OCI-LY7 (cell line): ENCODE data around the gene CALD1. TPM values are rescaled to one million over a fixed set of nuclear protein-coding genes. Genes with fewer than 3 reads are reported as not detected.

Source experiments
- BruUV-seq: library from RNA; stranded (reverse); fragments of 400-500 nt; replicated peaks from 2 replicates; lab custom pipeline; 2021; lab: Mats Ljungman, UMichigan
- CTCF ChIA-PET: fragments of 300-600 bp; sonication (Branson Sonifier 250); formaldehyde crosslinking; loops from one replicate; lab custom pipeline; 2022; ENCODE audit warnings: antibody characterized with exemption; ENCODE audit not compliant: unreplicated experiment; lab: Charles Lee
- POLR2A ChIA-PET: fragments of 300-600 bp; sonication (Branson Sonifier 250); formaldehyde crosslinking; loops from one replicate; lab custom pipeline; 2022; ENCODE audit warnings: antibody characterized with exemption; lab: Charles Lee
- DNase-seq: peaks from one replicate; pipeline ENCODE4 v3.0.0-alpha.2; 2015; ENCODE audit warnings: low spot score
- H2AFZ ChIP-seq: fragments of 200-600 bp; sonication (generic), shearing (Covaris generic); 2 replicates; pipeline ENCODE4 v1.6.1; 2014; ENCODE audit warnings: mild to moderate bottlenecking, antibody characterized with exemption, low read length, moderate library complexity
- H3K27ac ChIP-seq: fragments of 200-600 bp; sonication (generic); 2 replicates; pipeline ENCODE4 v1.5.1; 2014; ENCODE audit warnings: mixed run types, low read depth, mild to moderate bottlenecking, moderate library complexity, low read length, inconsistent platforms; ENCODE audit not compliant: poor library complexity, severe bottlenecking
- H3K36me3 ChIP-seq: fragments of 200-600 bp; sonication (generic); 2 replicates; pipeline ENCODE4 v1.6.1; 2014; ENCODE audit warnings: mild to moderate bottlenecking, antibody characterized with exemption, low read length, moderate library complexity, mixed read lengths; ENCODE audit not compliant: insufficient read depth
- H3K4me1 ChIP-seq: fragments of 200-600 bp; sonication (generic); 2 replicates; pipeline ENCODE4 v1.5.1; 2014; ENCODE audit warnings: mild to moderate bottlenecking, low read length; ENCODE audit not compliant: insufficient read depth, poor library complexity, severe bottlenecking
- H3K4me2 ChIP-seq: fragments of 200-600 bp; sonication (generic); 2 replicates; pipeline ENCODE4 v1.6.1; 2014; ENCODE audit warnings: mild to moderate bottlenecking, low read length
- H3K4me3 ChIP-seq: fragments of 200-600 bp; sonication (generic); 2 replicates; pipeline ENCODE4 v1.5.1; 2014; ENCODE audit warnings: mild to moderate bottlenecking, low read depth, low read length; ENCODE audit not compliant: poor library complexity, severe bottlenecking
- H3K79me2 ChIP-seq: fragments of 200-600 bp; sonication (generic); 2 replicates; pipeline ENCODE4 v1.6.1; 2016; ENCODE audit warnings: low read depth, mild to moderate bottlenecking, low read length, moderate library complexity, mixed read lengths; ENCODE audit not compliant: insufficient read depth
- H3K9me2 ChIP-seq: fragments of 200-600 bp; sonication (generic); 2 replicates; pipeline ENCODE4 v1.6.1; 2016; ENCODE audit warnings: mild to moderate bottlenecking, low read length, mixed read lengths; ENCODE audit not compliant: insufficient read depth
- H3K9me3 ChIP-seq: fragments of 200-600 bp; sonication (generic); 2 replicates; pipeline ENCODE4 v1.6.1; 2014; ENCODE audit warnings: mild to moderate bottlenecking, mixed run types, low read length, mixed read lengths
- H4K20me1 ChIP-seq: fragments of 200-600 bp; sonication (generic); 2 replicates; pipeline ENCODE4 v1.6.1; 2014; ENCODE audit warnings: mild to moderate bottlenecking, antibody characterized with exemption, low read length, moderate library complexity, mixed read lengths; ENCODE audit not compliant: insufficient read depth
- EZH2phosphoT487 ChIP-seq: fragments of 200-600 bp; sonication (generic); IDR thresholded peaks from 2 replicates; pipeline ENCODE4 v1.6.1; 2018; ENCODE audit warnings: low read depth, borderline replicate concordance, mild to moderate bottlenecking, mixed run types, antibody characterized with exemption, low read length, moderate library complexity, mixed read lengths
- intact Hi-C: fragments of 100-400 bp; cut with micrococcal nuclease; formaldehyde crosslinking; loops from one replicate; pipeline ENCODE4 v1.10.0; 2022; ENCODE audit not compliant: unreplicated experiment
- total RNA-seq, 2 experiments: library from RNA; depleted of rRNA in 1 of 2; stranded (reverse); fragments of >200 nt in 1 of 2; shearing (Covaris generic) in 1 of 2; gene quantifications; 2 replicates each; pipeline ENCODE4 v1.2.3, GENCODE V29; 2014 to 2022
- TF ChIP-seq, protein P1 (sequence below): fragments of 200-600 bp; sonication (generic); conservative IDR thresholded peaks from 2 replicates; pipeline ENCODE4 v1.5.1; 2014; ENCODE audit warnings: mild to moderate bottlenecking, antibody characterized with exemption, low read length, moderate library complexity, mixed read lengths

The CALD1 gene
- total RNA-seq, 2 experiments from 2014 or later: 0.25 to 0.49 TPM

DNA sequence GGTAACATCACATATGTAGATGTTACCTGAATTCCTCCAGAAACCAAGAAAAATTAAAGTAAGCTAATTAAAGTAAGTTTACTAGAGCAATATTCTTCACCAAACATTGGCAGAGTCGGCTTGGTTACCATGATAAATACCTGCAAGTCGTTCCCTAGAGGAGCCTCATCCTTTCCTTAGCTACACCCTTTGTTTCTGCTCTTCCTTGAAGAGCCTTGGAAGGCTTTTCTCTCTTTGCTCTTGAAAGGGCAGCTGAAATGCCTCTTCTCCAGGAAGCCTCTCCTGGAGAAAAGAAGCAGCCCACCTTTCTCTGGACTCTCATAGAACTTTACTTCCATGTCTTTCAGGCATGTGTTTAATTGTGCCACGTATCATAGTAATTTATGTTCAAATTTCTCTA is 34.9 kb upstream of the CALD1 start:
- no peak overlapping the region for H2AFZ ChIP-seq
- H3K9me2 ChIP-seq: no peaks in the 10 kb centered on the region
- H3K4me1 ChIP-seq: no peaks in the 10 kb centered on the region
- intact Hi-C loops: no loop called here
- POLR2A ChIA-PET: interaction anchor here (0.7 kb wide), 1 partner anchor 98 kb away, joined by 3 read pairs; no protein-coding TSS in a partner anchor
- no peak overlapping the region for H3K4me2 ChIP-seq
- DNase-seq: no peak
- H3K36me3 ChIP-seq: no peaks in the 10 kb centered on the region
- H3K27ac ChIP-seq: no peak overlapping the region
- no peaks in the 10 kb centered on the region for H3K9me3 ChIP-seq
- CTCF ChIA-PET: interaction anchor here (0.6 kb wide), 1 partner anchor 312 kb away, joined by 3 read pairs; no protein-coding TSS in a partner anchor
- no TSS peak for BruUV-seq
- no peak for TF ChIP-seq EZH2phosphoT487
- TF ChIP-seq, protein P1, sequence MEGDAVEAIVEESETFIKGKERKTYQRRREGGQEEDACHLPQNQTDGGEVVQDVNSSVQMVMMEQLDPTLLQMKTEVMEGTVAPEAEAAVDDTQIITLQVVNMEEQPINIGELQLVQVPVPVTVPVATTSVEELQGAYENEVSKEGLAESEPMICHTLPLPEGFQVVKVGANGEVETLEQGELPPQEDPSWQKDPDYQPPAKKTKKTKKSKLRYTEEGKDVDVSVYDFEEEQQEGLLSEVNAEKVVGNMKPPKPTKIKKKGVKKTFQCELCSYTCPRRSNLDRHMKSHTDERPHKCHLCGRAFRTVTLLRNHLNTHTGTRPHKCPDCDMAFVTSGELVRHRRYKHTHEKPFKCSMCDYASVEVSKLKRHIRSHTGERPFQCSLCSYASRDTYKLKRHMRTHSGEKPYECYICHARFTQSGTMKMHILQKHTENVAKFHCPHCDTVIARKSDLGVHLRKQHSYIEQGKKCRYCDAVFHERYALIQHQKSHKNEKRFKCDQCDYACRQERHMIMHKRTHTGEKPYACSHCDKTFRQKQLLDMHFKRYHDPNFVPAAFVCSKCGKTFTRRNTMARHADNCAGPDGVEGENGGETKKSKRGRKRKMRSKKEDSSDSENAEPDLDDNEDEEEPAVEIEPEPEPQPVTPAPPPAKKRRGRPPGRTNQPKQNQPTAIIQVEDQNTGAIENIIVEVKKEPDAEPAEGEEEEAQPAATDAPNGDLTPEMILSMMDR: no peak
- no peaks in the 10 kb centered on the region for H3K79me2 ChIP-seq
- no peaks in the 10 kb centered on the region for H4K20me1 ChIP-seq
- no peak overlapping the region for H3K4me3 ChIP-seq

DNA sequence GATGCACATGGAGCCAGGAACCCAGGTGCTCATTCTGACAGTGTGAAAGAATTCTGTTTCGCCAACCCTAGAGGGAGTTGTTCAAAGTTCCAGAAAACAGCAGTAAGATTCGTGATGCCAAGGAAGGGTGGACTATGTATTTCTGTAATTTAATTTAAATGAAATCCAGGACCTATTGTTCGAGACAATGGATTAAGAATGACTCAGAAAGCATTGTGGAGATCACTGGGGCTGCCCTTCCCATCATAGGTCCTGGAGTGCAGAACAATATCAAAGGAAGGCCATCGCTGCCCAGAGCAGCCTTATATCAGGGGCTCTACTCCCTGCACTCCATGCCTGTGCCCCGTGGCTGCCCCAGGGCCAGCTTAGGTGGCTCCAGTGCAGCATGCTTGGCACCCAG is 32.1 kb upstream of the CALD1 start:
- Histone ChIP-seq H3K79me2 (no peaks in the 10 kb centered on the region), H3K4me1 (no peaks in the 10 kb centered on the region), H3K27ac (no peak overlapping the region), H3K9me3 (no peaks in the 10 kb centered on the region), H3K4me3 (no peak overlapping the region), H4K20me1 (no peaks in the 10 kb centered on the region), H3K9me2 (no peaks in the 10 kb centered on the region), H3K4me2 (no peak overlapping the region), H3K36me3 (no peaks in the 10 kb centered on the region), H2AFZ (no peak overlapping the region)
- ChIA-PET CTCF (no interaction called here), POLR2A (no interaction called here)
- intact Hi-C loops: no loop called here
- no TSS peak for BruUV-seq
- no peak for DNase-seq
- TF ChIP-seq, protein P1: no peak
- TF ChIP-seq EZH2phosphoT487: no peak

DNA sequence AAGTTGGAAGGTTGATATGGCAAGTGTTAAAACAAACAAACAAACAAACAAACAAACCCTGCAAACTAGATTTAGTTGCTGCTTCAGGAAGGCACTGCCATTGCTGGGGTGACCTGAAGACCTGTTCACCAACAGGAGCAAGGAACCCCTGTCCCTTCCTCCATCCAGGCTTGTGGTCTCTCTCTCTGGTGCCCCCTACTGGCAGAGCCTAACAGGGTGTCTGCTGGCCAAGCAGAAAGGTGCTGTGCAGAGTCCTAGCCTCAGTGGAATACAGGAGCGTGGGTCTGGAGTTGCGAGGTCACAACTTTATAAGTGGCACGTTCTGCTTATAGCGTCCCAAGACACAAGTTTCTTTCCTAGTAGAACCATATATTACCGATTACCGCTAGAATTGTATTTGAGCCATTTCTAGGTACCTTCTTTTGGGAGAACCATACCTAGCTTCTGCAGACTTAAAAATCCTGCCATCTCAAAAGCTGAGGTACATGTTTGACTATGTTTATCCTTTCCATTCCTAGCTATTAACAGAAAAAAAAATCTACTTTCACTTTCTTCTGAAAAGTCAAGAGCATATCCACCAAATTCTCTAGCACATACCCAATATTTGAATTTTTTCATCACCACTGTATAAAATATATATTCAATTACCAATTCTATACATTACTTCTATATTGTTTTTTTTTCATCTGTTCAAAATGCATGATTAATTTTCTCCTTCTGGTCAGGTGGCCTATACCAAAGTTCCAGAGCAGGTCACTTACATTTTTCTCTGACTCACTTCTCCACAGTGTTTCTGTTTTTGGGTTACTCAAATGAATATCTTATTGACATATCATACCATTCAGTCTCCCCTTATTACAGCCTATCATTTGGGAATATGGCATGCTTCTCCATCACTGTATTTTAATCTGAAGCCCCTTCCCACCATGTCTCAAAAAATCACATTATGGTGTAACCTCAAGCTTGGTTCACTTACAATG is 29.1 kb upstream of the CALD1 start:
- H3K4me2 ChIP-seq: no peak overlapping the region
- intact Hi-C loops: loop anchor here (2.0 kb wide), 1 partner anchor 118 kb away; no protein-coding TSS in a partner anchor
- no peaks in the 10 kb centered on the region for H4K20me1 ChIP-seq
- no peak overlapping the region for H2AFZ ChIP-seq
- H3K36me3 ChIP-seq: no peaks in the 10 kb centered on the region
- CTCF ChIA-PET: no interaction called here
- POLR2A ChIA-PET: no interaction called here
- peak; percentile 61 for DNase-seq
- H3K79me2 ChIP-seq: no peaks in the 10 kb centered on the region
- H3K4me1 ChIP-seq: no peaks in the 10 kb centered on the region
- H3K4me3 ChIP-seq: no peak overlapping the region
- no TSS peak for BruUV-seq
- no peaks in the 10 kb centered on the region for H3K9me2 ChIP-seq
- no peaks in the 10 kb centered on the region for H3K9me3 ChIP-seq
- TF ChIP-seq EZH2phosphoT487: no peak
- TF ChIP-seq, protein P1: peak; percentile 86
- H3K27ac ChIP-seq: no peak overlapping the region
